Measurements from ENCODE around the gene ZNF627. TPM values are rescaled to one million over a fixed set of nuclear protein-coding genes. Genes with fewer than 3 reads are reported as not detected.
"Not testable (repeated sequence)": the region's sequence is repeated elsewhere in the genome, so short reads cannot be mapped to it uniquely, and the experiment has no call there.

ZNF627 gene
- total RNA-seq, 2 donors from 2014 or later = 5.6 to 13.1 TPM

- no peak overlapping the region for H3K27ac ChIP-seq
- no peaks in the 10 kb centered on the region for H3K27me3 ChIP-seq (replicated peaks; ENCODE audit: insufficient read depth)
- no peaks in the 10 kb centered on the region for H3K9me3 ChIP-seq
- DNase-seq (ENCODE audit: low spot score) (no peak), ATAC-seq (ENCODE audit: insufficient number of reproducible peaks, low FRiP score, low read depth) (no peak)
- no peaks in the 10 kb centered on the region for H3K4me1 ChIP-seq (ENCODE audit: control insufficient read depth in 1 of 2, low read depth in 2 of 2)
- no peaks in the 10 kb centered on the region for H3K36me3 ChIP-seq
- no peak overlapping the region for H3K4me3 ChIP-seq
- TF ChIP-seq, protein P1, sequence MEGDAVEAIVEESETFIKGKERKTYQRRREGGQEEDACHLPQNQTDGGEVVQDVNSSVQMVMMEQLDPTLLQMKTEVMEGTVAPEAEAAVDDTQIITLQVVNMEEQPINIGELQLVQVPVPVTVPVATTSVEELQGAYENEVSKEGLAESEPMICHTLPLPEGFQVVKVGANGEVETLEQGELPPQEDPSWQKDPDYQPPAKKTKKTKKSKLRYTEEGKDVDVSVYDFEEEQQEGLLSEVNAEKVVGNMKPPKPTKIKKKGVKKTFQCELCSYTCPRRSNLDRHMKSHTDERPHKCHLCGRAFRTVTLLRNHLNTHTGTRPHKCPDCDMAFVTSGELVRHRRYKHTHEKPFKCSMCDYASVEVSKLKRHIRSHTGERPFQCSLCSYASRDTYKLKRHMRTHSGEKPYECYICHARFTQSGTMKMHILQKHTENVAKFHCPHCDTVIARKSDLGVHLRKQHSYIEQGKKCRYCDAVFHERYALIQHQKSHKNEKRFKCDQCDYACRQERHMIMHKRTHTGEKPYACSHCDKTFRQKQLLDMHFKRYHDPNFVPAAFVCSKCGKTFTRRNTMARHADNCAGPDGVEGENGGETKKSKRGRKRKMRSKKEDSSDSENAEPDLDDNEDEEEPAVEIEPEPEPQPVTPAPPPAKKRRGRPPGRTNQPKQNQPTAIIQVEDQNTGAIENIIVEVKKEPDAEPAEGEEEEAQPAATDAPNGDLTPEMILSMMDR (IDR thresholded peaks at IDR 0.05) = no peak
Measured at GRCh38 chr19:11566164-11566563, 31.1 kb upstream of the ZNF627 start.

- no peaks in the 10 kb centered on the region for H3K4me1 ChIP-seq (ENCODE audit: control insufficient read depth in 1 of 2, low read depth in 2 of 2)
- H3K27ac ChIP-seq = no peak overlapping the region
- no peaks in the 10 kb centered on the region for H3K9me3 ChIP-seq
- H3K36me3 ChIP-seq = no peaks in the 10 kb centered on the region
- no peaks in the 10 kb centered on the region for H3K27me3 ChIP-seq (replicated peaks; ENCODE audit: insufficient read depth)
- TF ChIP-seq, protein P1 (IDR thresholded peaks at IDR 0.05) = no peak
- no peak overlapping the region for H3K4me3 ChIP-seq
- ATAC-seq (ENCODE audit: insufficient number of reproducible peaks, low FRiP score, low read depth) (no peak), DNase-seq (ENCODE audit: low spot score) (no peak)
Measured at GRCh38 chr19:11570039-11570462, 27.2 kb upstream of the ZNF627 start.

- H3K4me3 ChIP-seq; DNase-seq (ENCODE audit: low spot score); H3K9me3 ChIP-seq; H3K36me3 ChIP-seq; ATAC-seq (ENCODE audit: insufficient number of reproducible peaks, low FRiP score, low read depth); H3K27me3 ChIP-seq (replicated peaks; ENCODE audit: insufficient read depth); H3K4me1 ChIP-seq (ENCODE audit: control insufficient read depth in 1 of 2, low read depth in 2 of 2); H3K27ac ChIP-seq: not testable (repeated sequence)
Measured at GRCh38 chr19:11573354-11573753, 23.9 kb upstream of the ZNF627 start.

GRCh38 chr19:11573763-11574162, 23.5 kb upstream of the ZNF627 start:
- not testable (repeated sequence) for ATAC-seq (ENCODE audit: insufficient number of reproducible peaks, low FRiP score, low read depth); DNase-seq (ENCODE audit: low spot score); H3K36me3 ChIP-seq; H3K27me3 ChIP-seq (replicated peaks; ENCODE audit: insufficient read depth); H3K9me3 ChIP-seq; H3K4me3 ChIP-seq; H3K4me1 ChIP-seq (ENCODE audit: control insufficient read depth in 1 of 2, low read depth in 2 of 2); H3K27ac ChIP-seq

DNA sequence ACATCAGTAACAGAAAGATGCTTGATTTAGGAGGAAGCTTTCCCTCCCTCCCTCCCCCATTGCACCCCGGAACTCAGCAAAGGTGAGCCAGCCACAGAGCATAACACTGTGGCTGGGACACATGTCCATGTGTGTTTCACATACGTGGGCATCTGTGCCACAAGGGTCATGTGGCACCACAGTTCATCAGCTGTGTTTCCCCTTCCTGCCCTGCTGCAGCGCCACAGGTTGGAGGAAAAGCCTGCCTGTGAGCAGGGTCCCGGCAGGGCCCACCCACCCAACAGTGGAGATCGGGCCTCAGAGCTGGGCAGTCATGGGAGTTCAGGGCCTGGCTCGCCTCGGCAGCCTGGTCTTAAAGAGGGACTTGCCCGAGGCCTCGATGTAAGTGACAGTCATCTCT, 22.6 kb upstream of the ZNF627 start:
- Histone ChIP-seq H3K27ac (no peak overlapping the region), H3K9me3 (no peaks in the 10 kb centered on the region), H3K4me1 (ENCODE audit: control insufficient read depth in 1 of 2, low read depth in 2 of 2) (no peaks in the 10 kb centered on the region), H3K4me3 (no peak overlapping the region), H3K36me3 (no peaks in the 10 kb centered on the region), H3K27me3 (replicated peaks; ENCODE audit: insufficient read depth) (no peaks in the 10 kb centered on the region)
- DNase-seq (ENCODE audit: low spot score) = no peak
- no peak for ATAC-seq (ENCODE audit: insufficient number of reproducible peaks, low FRiP score, low read depth)
- TF ChIP-seq, protein P1 (IDR thresholded peaks at IDR 0.05) = no peak

DNA sequence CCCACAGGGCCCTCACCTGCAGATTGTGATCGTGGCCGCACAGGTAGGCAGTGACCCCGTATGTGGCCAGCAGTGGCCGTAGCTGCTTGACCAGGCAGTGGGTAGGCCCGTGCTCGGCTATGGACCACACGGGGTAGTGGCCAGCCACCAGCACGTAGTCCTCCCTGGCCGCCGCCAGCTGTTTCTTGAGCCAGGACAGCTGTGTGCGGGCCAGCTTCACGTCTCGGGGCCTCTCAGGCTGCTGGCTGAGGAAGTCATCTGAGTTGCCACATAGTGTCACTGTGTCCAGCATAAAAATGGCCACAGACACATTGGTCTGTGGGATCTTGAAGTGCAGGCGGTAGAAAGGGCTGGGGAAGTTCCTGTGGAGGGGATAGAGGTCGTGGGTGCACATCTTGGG, 21.1 kb upstream of the ZNF627 start:
- Histone ChIP-seq H3K4me1 (ENCODE audit: control insufficient read depth in 1 of 2, low read depth in 2 of 2) (no peaks in the 10 kb centered on the region), H3K4me3 (no peak overlapping the region), H3K36me3 (no peaks in the 10 kb centered on the region), H3K9me3 (no peaks in the 10 kb centered on the region), H3K27ac (no peak overlapping the region), H3K27me3 (replicated peaks; ENCODE audit: insufficient read depth) (no peaks in the 10 kb centered on the region)
- DNase-seq (ENCODE audit: low spot score) (no peak), ATAC-seq (ENCODE audit: insufficient number of reproducible peaks, low FRiP score, low read depth) (no peak)
- TF ChIP-seq, protein P1 (IDR thresholded peaks at IDR 0.05) = no peak
